ENCODE results near the gene C1QL1. TPM values are rescaled to one million over a fixed set of nuclear protein-coding genes. Genes with fewer than 3 reads are reported as not detected.

C1QL1 gene
- total RNA-seq, 2 experiments from 2014 or later = 0.33 to 0.43 TPM

DNA sequence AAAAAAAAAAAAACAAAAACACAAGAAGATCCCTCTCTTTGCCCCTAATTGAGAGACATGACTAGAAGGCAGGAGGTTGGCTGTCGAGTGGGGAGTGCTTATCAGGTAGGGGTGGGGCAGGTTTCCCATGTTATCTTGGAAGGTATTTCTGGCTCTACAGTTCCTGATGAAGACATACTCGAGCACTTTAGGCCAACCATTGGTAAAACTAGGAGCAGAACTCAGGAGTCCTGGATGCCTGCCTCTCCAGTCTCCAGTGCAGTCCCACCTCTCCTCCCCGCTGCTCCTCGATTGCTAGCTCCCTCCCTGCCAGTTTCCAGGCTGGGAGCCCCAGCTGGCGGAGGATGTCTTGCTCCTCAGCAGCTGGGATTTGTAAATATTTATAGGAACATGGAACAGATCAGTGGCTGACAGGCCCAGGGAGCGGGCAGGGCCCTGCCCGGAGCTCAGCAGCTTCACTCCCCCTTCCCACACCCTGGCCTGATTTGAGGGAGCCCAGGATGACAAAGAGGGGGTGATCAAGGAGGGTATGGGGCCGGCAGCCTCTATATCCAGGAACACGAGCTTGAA is 11.4 kb upstream of the C1QL1 start:
- H3K4me3 Mint-ChIP-seq = no peak overlapping the region
- H3K27me3 Mint-ChIP-seq = peaks cover 39% of the 10 kb centered on the region
- no peaks in the 10 kb centered on the region for H3K36me3 Mint-ChIP-seq (ENCODE audit: low read depth)
- ChIA-PET POLR2A (no interaction called here), CTCF (no interaction called here)
- no peaks in the 10 kb centered on the region for H3K9me3 Mint-ChIP-seq
- H3K27ac Mint-ChIP-seq = no peak overlapping the region
- no peaks in the 10 kb centered on the region for H3K4me1 Mint-ChIP-seq
- DNase-seq = no peak

DNA sequence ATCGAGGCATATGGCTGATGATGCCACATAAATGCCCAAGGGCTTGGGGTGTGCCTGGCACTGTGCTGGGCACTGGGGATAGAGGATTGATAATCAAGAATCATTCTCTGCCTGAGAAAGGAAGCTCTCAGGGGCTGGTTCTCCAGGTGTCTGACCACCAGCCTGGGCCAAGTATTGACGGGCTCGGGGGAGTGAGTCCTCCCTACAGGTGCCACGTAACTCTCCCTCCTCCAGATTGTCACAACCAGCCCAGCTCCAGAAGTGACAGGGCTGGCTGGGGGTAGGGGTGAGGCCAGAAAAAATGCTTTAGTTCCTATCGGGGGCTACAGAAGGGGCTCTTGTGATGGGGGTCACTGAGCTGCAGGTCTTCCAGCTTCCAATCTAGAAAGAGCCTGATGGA is 10.7 kb upstream of the C1QL1 start:
- Mint-ChIP-seq H3K27ac (no peak overlapping the region), H3K4me1 (no peaks in the 10 kb centered on the region), H3K27me3 (peaks cover 43% of the 10 kb centered on the region), H3K4me3 (no peak overlapping the region), H3K36me3 (ENCODE audit: low read depth) (no peaks in the 10 kb centered on the region), H3K9me3 (no peaks in the 10 kb centered on the region)
- ChIA-PET POLR2A (no interaction called here), CTCF (interaction anchor here (1.2 kb wide), 1 partner anchor 10 kb away, joined by 3 read pairs; no protein-coding TSS in a partner anchor)
- DNase-seq = no peak

DNA sequence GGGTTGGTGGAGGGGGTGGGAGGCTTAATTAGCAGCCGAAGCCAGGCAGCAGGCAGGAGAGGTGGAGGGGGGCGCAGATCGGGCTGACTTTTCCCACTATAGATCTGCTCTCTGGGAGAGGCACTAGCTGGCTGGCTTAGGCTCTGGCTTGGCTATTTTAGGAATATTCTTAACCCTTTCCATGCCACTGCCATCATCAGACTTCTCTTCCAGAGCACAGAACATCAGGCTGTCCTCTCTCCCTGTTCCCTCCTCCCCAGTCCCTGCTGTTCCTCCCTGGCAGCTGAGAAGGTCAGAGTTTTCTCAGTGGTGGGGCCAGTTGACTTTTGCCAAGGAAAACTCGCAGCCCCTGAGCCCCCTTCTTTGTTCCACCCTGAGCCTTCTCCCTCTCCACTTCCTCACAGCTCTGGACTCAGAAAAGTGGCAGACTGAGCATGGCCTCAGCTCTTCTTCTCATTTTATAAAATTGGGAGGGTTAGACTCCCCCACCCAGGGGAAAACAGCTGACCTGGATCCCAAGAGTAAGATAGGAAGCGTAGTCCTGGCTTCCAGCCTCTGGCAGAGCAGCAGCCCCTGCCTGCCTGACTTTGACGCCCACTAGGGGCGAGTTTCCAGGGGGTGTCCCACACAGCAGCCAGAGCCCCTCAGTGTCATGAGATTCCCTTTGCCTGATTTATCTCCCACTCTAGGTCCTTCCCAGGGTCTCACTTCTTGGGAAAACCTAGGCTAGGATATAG is 9.9 kb upstream of the C1QL1 start:
- CTCF ChIA-PET = interaction anchor here (1.2 to 1.4 kb wide), 3 partner anchors 9 to 58 kb away, joined by 3 read pairs; no protein-coding TSS in a partner anchor
- Mint-ChIP-seq H3K27ac (no peak overlapping the region), H3K4me1 (no peaks in the 10 kb centered on the region), H3K9me3 (no peaks in the 10 kb centered on the region), H3K36me3 (ENCODE audit: low read depth) (no peaks in the 10 kb centered on the region), H3K27me3 (peaks cover 45% of the 10 kb centered on the region), H3K4me3 (no peak overlapping the region)
- POLR2A ChIA-PET = no interaction called here
- DNase-seq = no peak

DNA sequence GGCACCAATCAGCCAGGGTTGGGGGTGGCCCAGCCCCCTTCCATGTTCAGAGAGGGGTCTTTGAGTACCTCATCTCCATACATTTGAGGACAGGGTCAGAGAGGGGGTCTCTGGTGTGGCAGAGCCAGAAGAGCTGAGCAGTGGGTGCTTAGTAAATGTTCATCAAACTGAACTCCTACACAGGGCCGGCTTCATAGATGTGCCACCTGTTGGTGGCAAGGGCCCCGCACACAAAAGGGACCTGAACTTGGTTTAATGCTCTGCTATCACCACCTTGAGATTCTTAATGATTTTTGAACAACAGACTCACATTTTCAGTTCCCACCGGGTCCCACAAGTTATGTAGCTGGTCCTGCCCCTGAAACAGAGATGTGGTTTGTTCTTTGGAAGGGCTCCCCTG is 9.0 kb upstream of the C1QL1 start:
- H3K9me3 Mint-ChIP-seq = no peaks in the 10 kb centered on the region
- no peak overlapping the region for H3K4me3 Mint-ChIP-seq
- peaks cover 3% of the 10 kb centered on the region for H3K4me1 Mint-ChIP-seq
- ChIA-PET CTCF (interaction anchor here (0.7 to 1.4 kb wide), 3 partner anchors 8 to 57 kb away, joined by 3 read pairs; partner anchors contain the start of gene C1QL1), POLR2A (no interaction called here)
- no peak for DNase-seq
- H3K27me3 Mint-ChIP-seq = peaks cover 43% of the 10 kb centered on the region
- no peak overlapping the region for H3K27ac Mint-ChIP-seq
- H3K36me3 Mint-ChIP-seq (ENCODE audit: low read depth) = no peaks in the 10 kb centered on the region

DNA sequence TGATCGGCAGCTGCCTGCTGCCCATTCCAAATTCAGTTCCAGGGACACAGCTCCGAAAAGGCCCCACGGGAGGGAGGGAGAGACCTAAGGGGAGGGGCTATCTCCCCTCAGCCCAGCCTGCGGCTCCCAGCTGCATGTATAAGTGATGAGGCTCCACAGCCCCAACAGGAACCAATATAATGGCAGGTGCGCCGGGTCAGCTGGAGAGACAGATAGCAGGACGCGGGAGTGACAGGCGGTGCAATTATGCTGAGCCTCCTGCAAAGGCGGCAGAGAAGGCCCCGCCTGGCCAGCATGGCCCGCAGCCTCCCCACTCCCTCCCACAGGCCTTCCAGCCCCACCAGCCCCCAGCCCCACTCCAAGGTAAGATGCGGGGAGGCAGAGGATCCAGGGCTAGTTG is 8.1 kb upstream of the C1QL1 start:
- H3K27me3 Mint-ChIP-seq = peaks cover 47% of the 10 kb centered on the region
- CTCF ChIA-PET = interaction anchor here (1.4 kb wide), 1 partner anchor 46 kb away, joined by 3 read pairs; no protein-coding TSS in a partner anchor
- no peak overlapping the region for H3K27ac Mint-ChIP-seq
- peaks cover 7% of the 10 kb centered on the region for H3K4me1 Mint-ChIP-seq
- no peak overlapping the region for H3K4me3 Mint-ChIP-seq
- no peak for DNase-seq
- no peaks in the 10 kb centered on the region for H3K36me3 Mint-ChIP-seq (ENCODE audit: low read depth)
- H3K9me3 Mint-ChIP-seq = no peaks in the 10 kb centered on the region
- POLR2A ChIA-PET = no interaction called here

DNA sequence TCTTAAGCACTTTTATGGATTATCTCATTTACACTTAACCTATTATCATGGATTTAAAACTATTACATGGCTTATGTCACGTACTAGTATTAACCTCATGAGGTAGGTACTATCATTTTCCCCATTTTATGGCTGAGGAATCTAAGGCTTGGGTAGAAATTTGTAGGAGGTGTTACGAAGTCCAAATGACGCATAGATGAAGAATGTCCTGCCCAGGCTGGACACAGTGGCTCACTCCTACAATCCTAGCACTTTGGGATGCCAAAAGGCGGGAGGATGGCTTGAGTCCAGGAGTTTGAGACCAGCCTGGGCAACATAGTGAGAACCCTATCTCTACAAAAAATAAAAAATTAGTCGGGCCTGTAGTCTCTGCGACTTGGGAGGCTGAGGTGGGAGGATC is 4.8 kb upstream of the C1QL1 start:
- DNase-seq = no peak
- Mint-ChIP-seq H3K9me3 (no peaks in the 10 kb centered on the region), H3K4me1 (peaks cover 24% of the 10 kb centered on the region), H3K27me3 (peaks cover 57% of the 10 kb centered on the region), H3K27ac (no peak overlapping the region), H3K36me3 (ENCODE audit: low read depth) (no peaks in the 10 kb centered on the region), H3K4me3 (no peak overlapping the region)
- ChIA-PET CTCF (no interaction called here), POLR2A (no interaction called here)

DNA sequence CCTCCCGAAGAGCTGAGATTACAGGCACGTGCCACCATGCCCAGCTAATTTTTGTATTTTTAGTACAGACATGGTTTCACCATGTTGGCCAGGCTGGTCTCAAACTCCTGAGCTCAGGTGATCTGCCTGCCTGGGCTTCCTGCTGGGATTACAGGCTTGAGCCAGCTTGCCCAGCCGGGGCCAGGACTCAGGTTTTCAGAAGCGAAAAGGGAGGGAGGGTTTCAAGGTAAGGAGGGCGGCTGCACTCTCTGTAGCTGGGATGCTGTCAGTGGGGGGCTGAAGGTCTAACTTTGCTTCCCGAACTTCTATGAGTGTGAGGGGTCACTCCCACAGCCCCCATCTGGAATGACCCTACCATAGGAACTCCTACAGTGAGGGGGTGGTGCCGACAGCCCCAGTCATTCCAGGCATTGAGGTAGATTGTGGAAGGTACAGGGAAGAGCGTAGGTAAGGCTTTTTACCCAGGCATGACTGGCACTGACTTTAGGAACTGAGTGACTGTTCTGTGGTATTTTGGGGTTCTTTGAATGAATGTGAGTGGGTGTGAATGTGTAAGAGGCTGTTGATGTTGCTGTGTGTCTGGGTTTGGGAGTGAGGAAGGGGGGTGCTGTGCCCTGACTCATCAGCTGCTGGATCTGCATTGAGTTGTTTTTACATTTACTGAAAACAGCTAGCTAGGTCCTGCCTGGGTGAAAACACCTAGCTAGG is 3.8 kb upstream of the C1QL1 start:
- Mint-ChIP-seq H3K36me3 (ENCODE audit: low read depth) (no peaks in the 10 kb centered on the region), H3K4me3 (no peak overlapping the region), H3K27me3 (peaks cover 59% of the 10 kb centered on the region), H3K27ac (peak overlapping the region; percentile 21), H3K4me1 (peaks cover 26% of the 10 kb centered on the region), H3K9me3 (no peaks in the 10 kb centered on the region)
- DNase-seq = peak; percentile 36
- ChIA-PET POLR2A (interaction anchor here (0.9 to 1.5 kb wide), 2 partner anchors 16 to 25 kb away, joined by 3 to 5 read pairs; no protein-coding TSS in a partner anchor), CTCF (interaction anchor here (1.0 kb wide), 1 partner anchor 164 kb away, joined by 3 read pairs; the partner anchor contains the start of gene ACBD4)

DNA sequence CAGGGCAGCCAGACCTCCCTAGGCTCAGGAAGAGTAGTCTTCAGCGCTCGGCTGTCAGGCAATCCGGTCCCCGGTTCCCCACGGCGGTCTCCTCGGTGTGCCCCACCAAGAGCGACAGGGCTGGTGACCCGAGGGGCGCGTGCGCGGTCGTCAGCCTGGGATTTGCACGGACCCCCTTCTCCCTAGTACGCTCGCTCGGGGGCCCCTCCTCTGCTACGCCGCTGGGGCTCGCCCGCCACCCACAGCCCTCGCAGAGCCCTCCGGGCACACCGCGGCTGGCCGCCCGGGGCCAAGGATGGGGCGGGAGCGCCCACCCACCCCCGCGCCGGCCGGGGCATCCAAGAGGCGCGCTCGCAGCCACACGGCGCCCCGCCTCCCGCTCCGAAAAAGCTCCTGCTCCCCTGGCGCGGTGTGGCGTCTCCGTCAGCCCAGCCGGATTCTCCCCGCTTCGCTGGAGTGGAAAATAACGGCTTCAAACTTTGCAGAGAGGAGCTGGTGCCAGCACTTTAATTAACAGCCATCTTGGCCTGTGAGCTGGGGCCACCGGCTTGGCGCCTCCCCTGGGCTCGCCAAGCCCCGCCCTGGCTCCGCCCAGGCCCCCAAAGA is 2.1 kb upstream of the C1QL1 start:
- Mint-ChIP-seq H3K4me1 (peaks cover 30% of the 10 kb centered on the region), H3K27me3 (peaks cover 71% of the 10 kb centered on the region), H3K27ac (no peak overlapping the region), H3K36me3 (ENCODE audit: low read depth) (no peaks in the 10 kb centered on the region), H3K4me3 (peak overlapping the region; percentile 17), H3K9me3 (no peaks in the 10 kb centered on the region)
- no peak for DNase-seq
- POLR2A ChIA-PET = no interaction called here
- CTCF ChIA-PET = interaction anchor here (0.6 kb wide), 1 partner anchor 116 kb away, joined by 3 read pairs; no protein-coding TSS in a partner anchor

DNA sequence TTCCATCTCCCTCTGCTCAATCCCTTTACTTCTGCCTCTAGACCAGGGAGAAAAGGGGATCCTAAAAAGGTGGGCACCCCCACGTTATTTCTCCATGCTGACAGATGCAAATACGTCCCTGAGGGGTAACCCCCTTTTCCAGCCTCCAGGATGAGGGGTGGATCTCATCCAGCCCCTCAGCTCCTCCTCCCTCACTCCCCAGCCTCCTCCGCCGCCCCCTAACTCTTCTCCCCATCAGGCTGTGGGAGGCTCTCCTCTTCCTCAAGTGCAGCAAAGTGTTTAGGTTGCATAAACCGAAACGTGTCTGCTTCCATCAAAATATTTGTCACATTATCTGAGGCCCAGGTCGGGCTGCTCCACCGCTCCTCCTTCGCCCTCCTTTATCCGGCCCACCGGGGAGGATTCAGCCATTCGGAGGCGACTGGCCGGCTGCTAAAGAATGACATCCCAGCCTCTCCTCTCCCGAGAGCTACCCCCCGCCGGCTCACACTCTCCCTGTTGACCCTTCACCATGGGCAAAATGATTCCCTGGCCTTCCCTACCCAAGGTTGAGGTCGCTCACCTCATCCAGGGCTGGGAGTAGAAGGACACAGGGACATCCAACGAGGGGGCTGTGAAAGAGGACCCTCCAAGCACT is 1.2 kb upstream of the C1QL1 start:
- Mint-ChIP-seq H3K27ac (no peak overlapping the region), H3K4me1 (peaks cover 30% of the 10 kb centered on the region), H3K9me3 (no peaks in the 10 kb centered on the region), H3K36me3 (ENCODE audit: low read depth) (no peaks in the 10 kb centered on the region), H3K27me3 (peaks cover 71% of the 10 kb centered on the region), H3K4me3 (peak overlapping the region; percentile 5)
- POLR2A ChIA-PET = interaction anchor here (0.6 to 2.3 kb wide), 4 partner anchors 10 to 92 kb away, joined by 3 to 7 read pairs (median 3); partner anchors contain the start of gene NMT1
- no peak for DNase-seq
- CTCF ChIA-PET = interaction anchor here (1.1 to 2.4 kb wide), 3 partner anchors 8 to 52 kb away, joined by 3 to 7 read pairs (median 3); no protein-coding TSS in a partner anchor

DNA sequence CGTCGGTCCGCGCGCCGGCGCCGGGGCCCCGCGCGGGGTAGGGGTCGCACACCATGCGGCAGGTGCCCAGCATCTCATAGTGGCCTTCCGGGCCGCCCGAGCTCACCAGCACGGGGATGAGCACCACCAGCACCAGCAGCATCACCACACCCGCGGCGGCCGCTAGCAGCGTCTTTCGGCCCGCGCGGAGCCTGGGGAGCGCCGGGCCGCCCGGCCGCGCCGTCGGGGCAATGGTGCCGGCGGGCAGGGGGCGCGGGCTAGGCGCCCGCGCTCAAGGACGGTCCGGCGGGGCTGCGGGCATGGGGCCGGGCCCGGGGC is 237 bp downstream of the C1QL1 start:
- Mint-ChIP-seq H3K4me1 (peaks cover 30% of the 10 kb centered on the region), H3K9me3 (no peaks in the 10 kb centered on the region), H3K27ac (no peak overlapping the region), H3K36me3 (ENCODE audit: low read depth) (no peaks in the 10 kb centered on the region), H3K4me3 (no peak overlapping the region), H3K27me3 (peaks cover 74% of the 10 kb centered on the region)
- no peak for DNase-seq
- POLR2A ChIA-PET = interaction anchor here (0.6 to 2.3 kb wide), 5 partner anchors 11 to 93 kb away, joined by 3 to 7 read pairs (median 3); partner anchors contain the start of genes EFTUD2 and NMT1
- CTCF ChIA-PET = interaction anchor here (0.7 to 2.4 kb wide), 4 partner anchors 9 to 54 kb away, joined by 3 to 8 read pairs (median 5); no protein-coding TSS in a partner anchor

DNA sequence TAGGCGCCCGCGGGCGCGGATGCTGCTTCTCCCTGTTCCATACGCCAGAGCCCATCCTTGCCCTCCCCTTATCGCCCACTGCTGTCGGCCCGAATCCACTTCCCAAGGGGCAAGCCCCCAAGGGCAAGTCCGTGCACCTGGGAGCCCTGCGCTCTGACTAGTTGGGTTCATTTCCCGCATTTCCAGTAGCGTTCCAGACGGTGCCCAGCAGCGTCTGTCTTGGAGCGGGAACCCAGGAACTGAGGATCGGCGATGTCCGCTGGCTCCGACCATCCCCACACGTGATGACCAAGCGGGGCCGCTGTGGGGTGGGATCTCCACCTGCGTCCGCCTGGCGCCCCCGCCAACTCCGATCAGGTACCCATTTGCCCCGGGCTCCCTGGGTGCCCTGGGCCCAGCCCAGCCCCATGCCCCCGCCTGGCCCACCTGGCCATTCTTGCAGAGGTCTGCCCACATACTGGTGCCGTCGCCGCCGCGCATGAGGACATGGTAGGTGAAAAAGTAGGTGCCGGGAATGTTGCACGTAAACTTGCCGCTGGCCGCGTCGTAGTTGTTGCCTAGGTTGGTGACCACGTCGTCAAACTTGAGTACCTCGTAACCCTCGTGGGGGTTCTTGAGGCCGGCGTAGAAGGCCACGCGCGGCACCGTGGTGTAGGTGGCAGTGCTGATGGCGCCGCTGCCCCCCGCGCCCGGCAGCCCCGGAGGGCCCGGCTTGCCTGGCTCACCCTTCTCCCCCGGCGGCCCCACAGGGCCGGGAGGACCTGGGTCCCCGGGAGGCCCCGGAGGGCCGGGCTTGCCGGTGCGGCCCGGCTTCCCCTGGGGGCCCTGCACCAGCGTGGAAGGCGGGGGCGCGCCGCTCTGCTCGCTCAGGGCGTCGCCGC is 837 bp downstream of the C1QL1 start:
- DNase-seq = no peak
- H3K27me3 Mint-ChIP-seq = peaks cover 76% of the 10 kb centered on the region
- no peak overlapping the region for H3K4me3 Mint-ChIP-seq
- CTCF ChIA-PET = interaction anchor here (1.7 to 2.4 kb wide), 2 partner anchors 47 to 54 kb away, joined by 3 to 7 read pairs; no protein-coding TSS in a partner anchor
- no peak overlapping the region for H3K27ac Mint-ChIP-seq
- peaks cover 29% of the 10 kb centered on the region for H3K4me1 Mint-ChIP-seq
- POLR2A ChIA-PET = interaction anchor here (0.6 to 2.3 kb wide), 5 partner anchors 10 to 94 kb away, joined by 3 to 7 read pairs (median 3); partner anchors contain the start of genes EFTUD2, KIF18B and NMT1
- H3K9me3 Mint-ChIP-seq = no peaks in the 10 kb centered on the region
- H3K36me3 Mint-ChIP-seq (ENCODE audit: low read depth) = no peaks in the 10 kb centered on the region

All from activated CD4-positive, alpha-beta memory T cell treated with anti-CD3 and anti-CD28 coated beads, Interleukin-2, amount 10 ng/mL, durations not matched to agents 7 days and 5 days (primary cell).